Measurements from ENCODE around the gene HSPD1.
A peak's percentile ranks its signal among the peaks of the same experiment; 100 is the strongest.

The HSPD1 gene

GRCh38 chr2:197499594-197500502, at the start of gene HSPD1, which contains the start of gene HSPE1:
TSS of gene HSPD1 (minus strand) at chr2:197499840. CDS start at chr2:197498848, 992 bp downstream.
TSS of gene HSPE1 (plus strand) at chr2:197500379. CDS start at chr2:197500437, 58 bp downstream.
- peak; percentile 96 to 98 for DNase-seq (ENCODE audit: low read depth in 2 of 2)

- no peak for DNase-seq (ENCODE audit: low read depth in 2 of 2)
Measured at GRCh38 chr2:197548582-197548981, 48.9 kb upstream of the HSPD1 start.

GRCh38 chr2:197547163-197547900, 47.7 kb upstream of the HSPD1 start:
- DNase-seq (ENCODE audit: low read depth in 2 of 2): no peak

GRCh38 chr2:197543206-197543605, 43.6 kb upstream of the HSPD1 start:
- no peak for DNase-seq (ENCODE audit: low read depth in 2 of 2)

GRCh38 chr2:197539734-197540133, 40.1 kb upstream of the HSPD1 start:
- DNase-seq (ENCODE audit: low read depth in 2 of 2): no peak

GRCh38 chr2:197538412-197538811, 38.8 kb upstream of the HSPD1 start:
- no peak for DNase-seq (ENCODE audit: low read depth in 2 of 2)

GRCh38 chr2:197517150-197517549, 17.5 kb upstream of the HSPD1 start:
- DNase-seq (ENCODE audit: low read depth in 2 of 2): no peak

- peak in 1 of 2 donors; percentile 4 for DNase-seq (ENCODE audit: low read depth in 2 of 2)
Measured at GRCh38 chr2:197516393-197516761, 16.7 kb upstream of the HSPD1 start.

GRCh38 chr2:197515739-197516392, 16.2 kb upstream of the HSPD1 start, which contains the start of gene MOB4:
TSS of gene MOB4 (plus strand) at chr2:197516066. CDS start at chr2:197516087, 21 bp downstream.
- peak; percentile 80 to 86 for DNase-seq (ENCODE audit: low read depth in 2 of 2)

GRCh38 chr2:197515315-197515738, 15.7 kb upstream of the HSPD1 start:
- DNase-seq (ENCODE audit: low read depth in 2 of 2): no peak

GRCh38 chr2:197514754-197515153, 15.1 kb upstream of the HSPD1 start:
- no peak for DNase-seq (ENCODE audit: low read depth in 2 of 2)

- no peak for DNase-seq (ENCODE audit: low read depth in 2 of 2)
Measured at GRCh38 chr2:197513915-197514314, 14.3 kb upstream of the HSPD1 start.

- no peak for DNase-seq (ENCODE audit: low read depth in 2 of 2)
Measured at GRCh38 chr2:197506658-197507057, 7.0 kb upstream of the HSPD1 start.

GRCh38 chr2:197504512-197504911, 4.9 kb upstream of the HSPD1 start:
- DNase-seq (ENCODE audit: low read depth in 2 of 2): no peak

- no peak for DNase-seq (ENCODE audit: low read depth in 2 of 2)
Measured at GRCh38 chr2:197504000-197504399, 4.4 kb upstream of the HSPD1 start.

GRCh38 chr2:197502685-197503084, 3.0 kb upstream of the HSPD1 start:
- DNase-seq (ENCODE audit: low read depth in 2 of 2): no peak

- no peak for DNase-seq (ENCODE audit: low read depth in 2 of 2)
Measured at GRCh38 chr2:197502201-197502600, 2.6 kb upstream of the HSPD1 start.

GRCh38 chr2:197500503-197501131, 977 bp upstream of the HSPD1 start:
- no peak for DNase-seq (ENCODE audit: low read depth in 2 of 2)

GRCh38 chr2:197498937-197499593, 575 bp downstream of the HSPD1 start:
- DNase-seq (ENCODE audit: low read depth in 2 of 2): peak; percentile 34 to 41

- DNase-seq (ENCODE audit: low read depth in 2 of 2): no peak
Measured at GRCh38 chr2:197498235-197498936, 1.3 kb downstream of the HSPD1 start.
